KMS-11 (cell line): ENCODE data around the gene DBNDD2.

ENCODE experiments used
- H2AFZ ChIP-seq: fragments of 200-600 bp; sonication (generic); 2 replicates; pipeline ENCODE4 v1.6.1; 2016; ENCODE audit warnings: antibody characterized with exemption, mixed run types, low read depth
- H3K27ac ChIP-seq: fragments of 200-600 bp; sonication (generic); 2 replicates; pipeline ENCODE4 v1.6.1; 2016; ENCODE audit warnings: mild to moderate bottlenecking, mixed run types
- H3K27me3 ChIP-seq: fragments of 200-600 bp; sonication (generic); 2 replicates; pipeline ENCODE4 v1.6.1; 2017; ENCODE audit warnings: mild to moderate bottlenecking, low read depth, mixed run types, moderate library complexity; ENCODE audit not compliant: insufficient read depth
- H3K36me3 ChIP-seq: fragments of 200-600 bp; sonication (generic); 2 replicates; pipeline ENCODE4 v1.6.1; 2017; ENCODE audit warnings: mild to moderate bottlenecking, mixed run types; ENCODE audit not compliant: insufficient read depth
- H3K4me1 ChIP-seq: fragments of 200-600 bp; sonication (generic); 2 replicates; pipeline ENCODE4 v1.6.1; 2016; ENCODE audit warnings: mild to moderate bottlenecking, low read depth, mixed run types; ENCODE audit not compliant: poor library complexity, severe bottlenecking
- H3K4me2 ChIP-seq: fragments of 200-600 bp; sonication (generic); 2 replicates; pipeline ENCODE4 v1.7.0; 2016; ENCODE audit warnings: mild to moderate bottlenecking, mixed run types
- H3K4me3 ChIP-seq: fragments of 200-600 bp; sonication (generic); IDR thresholded peaks from 2 replicates; pipeline ENCODE4 v1.6.1; 2017; ENCODE audit warnings: low read depth, low read length, mixed read lengths; ENCODE audit not compliant: insufficient read depth
- H3K79me2 ChIP-seq: fragments of 200-600 bp; sonication (generic); 2 replicates; pipeline ENCODE4 v1.6.1; 2016; ENCODE audit warnings: low read depth, mixed run types; ENCODE audit not compliant: insufficient read depth
- H3K9ac ChIP-seq: fragments of 200-600 bp; sonication (generic); 2 replicates; pipeline ENCODE4 v1.6.1; 2016; ENCODE audit warnings: mild to moderate bottlenecking, mixed run types
- H4K20me1 ChIP-seq: fragments of 200-600 bp; sonication (generic); 2 replicates; pipeline ENCODE4 v1.6.1; 2016; ENCODE audit warnings: mild to moderate bottlenecking, mixed run types; ENCODE audit not compliant: insufficient read depth
- CTCF ChIP-seq: fragments of 200-600 bp; sonication (generic); conservative IDR thresholded peaks from 2 replicates; pipeline ENCODE4 v1.6.1; 2017; ENCODE audit warnings: low read depth, mild to moderate bottlenecking, antibody characterized with exemption, low read length, moderate library complexity, mixed read lengths

DBNDD2 gene

GRCh38 chr20:45391559-45391958 lies 16.5 kb upstream of the DBNDD2 start:
- Histone ChIP-seq H3K27me3 (no peaks in the 10 kb centered on the region), H3K27ac (no peak overlapping the region)
- no peak for TF ChIP-seq CTCF

GRCh38 chr20:45392733-45393132 lies 15.4 kb upstream of the DBNDD2 start:
- Histone ChIP-seq H3K36me3 (no peaks in the 10 kb centered on the region), H3K4me3 (no peak overlapping the region)

More at GRCh38 chr20:45391559-45391958, 16.5 kb upstream of the DBNDD2 start:
- no peak overlapping the region for H3K4me2 ChIP-seq
- H3K9ac ChIP-seq: no peak overlapping the region
- H4K20me1 ChIP-seq: no peaks in the 10 kb centered on the region
- H3K79me2 ChIP-seq: no peaks in the 10 kb centered on the region
- H3K36me3 ChIP-seq: no peaks in the 10 kb centered on the region
- peaks cover 32% of the 10 kb centered on the region for H3K4me1 ChIP-seq
- no peak overlapping the region for H2AFZ ChIP-seq
- no peak overlapping the region for H3K4me3 ChIP-seq

DNA sequence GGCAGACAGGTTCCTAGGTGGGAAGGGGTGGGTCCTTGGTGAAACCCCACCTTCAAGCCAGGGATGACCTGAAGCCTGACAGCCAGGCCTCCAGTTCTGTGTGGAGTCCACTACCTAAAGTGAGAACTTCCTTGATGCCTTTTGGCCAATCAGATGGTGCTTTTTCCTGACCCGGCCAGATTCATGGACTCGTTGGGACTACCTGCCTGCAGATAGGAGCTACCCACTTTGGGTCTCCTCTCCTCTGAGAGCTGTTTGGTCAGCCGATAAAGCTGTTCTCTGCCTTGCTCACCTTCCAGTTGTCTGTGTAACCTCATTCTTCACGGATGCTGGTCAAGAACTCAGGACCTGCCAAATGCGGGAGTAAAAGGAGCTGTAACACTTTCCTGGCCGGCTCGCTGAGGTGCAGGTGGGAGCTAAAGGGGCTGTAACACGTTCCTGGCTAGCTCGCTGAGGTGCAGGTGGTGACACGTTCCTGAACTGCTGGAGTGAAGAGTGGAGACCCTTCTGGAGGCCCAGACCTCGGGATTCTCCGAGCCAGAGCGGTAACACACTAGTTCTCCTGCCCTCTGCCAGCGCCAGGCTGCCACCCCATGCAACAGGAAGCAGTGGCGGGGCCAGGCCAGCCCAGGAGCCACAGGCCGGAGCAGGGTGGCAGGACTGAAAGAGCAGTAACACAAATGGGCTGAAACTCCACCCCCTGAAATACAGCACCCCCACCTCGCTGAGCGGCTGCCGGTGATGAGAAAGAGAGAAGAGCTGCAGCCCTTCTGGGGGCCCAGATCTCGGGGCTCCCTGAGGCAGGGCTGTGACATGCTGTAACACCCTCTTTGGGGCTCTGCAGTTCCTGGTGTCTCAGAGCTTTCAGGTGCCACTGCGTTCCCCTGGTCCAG lies 13.6 kb upstream of the DBNDD2 start:
- Histone ChIP-seq H3K4me3 (no peak overlapping the region), H3K27ac (no peak overlapping the region), H3K79me2 (no peaks in the 10 kb centered on the region), H3K4me2 (no peak overlapping the region), H3K4me1 (peaks cover 15% of the 10 kb centered on the region), H3K36me3 (no peaks in the 10 kb centered on the region), H4K20me1 (no peaks in the 10 kb centered on the region), H2AFZ (no peak overlapping the region), H3K27me3 (no peaks in the 10 kb centered on the region), H3K9ac (no peak overlapping the region)
- no peak for TF ChIP-seq CTCF

More at GRCh38 chr20:45392733-45393132, 15.4 kb upstream of the DBNDD2 start:
- Histone ChIP-seq H2AFZ (no peak overlapping the region), H3K4me2 (no peak overlapping the region), H3K27me3 (no peaks in the 10 kb centered on the region), H3K79me2 (no peaks in the 10 kb centered on the region), H3K4me1 (peaks cover 21% of the 10 kb centered on the region), H3K27ac (no peak overlapping the region), H4K20me1 (no peaks in the 10 kb centered on the region), H3K9ac (no peak overlapping the region)
- no peak for TF ChIP-seq CTCF

GRCh38 chr20:45395114-45395415 lies 13.0 kb upstream of the DBNDD2 start:
- Histone ChIP-seq H3K27ac (no peak overlapping the region), H3K9ac (no peak overlapping the region), H3K36me3 (no peaks in the 10 kb centered on the region), H3K4me3 (no peak overlapping the region), H3K27me3 (no peaks in the 10 kb centered on the region), H3K4me2 (no peak overlapping the region), H4K20me1 (no peaks in the 10 kb centered on the region), H3K4me1 (peaks cover 14% of the 10 kb centered on the region), H2AFZ (no peak overlapping the region), H3K79me2 (no peaks in the 10 kb centered on the region)
- no peak for TF ChIP-seq CTCF
